HCT116 (cell line): ENCODE results near the gene C3orf22. TPM values are rescaled to one million over a fixed set of nuclear protein-coding genes. Genes with fewer than 3 reads are reported as not detected.

Experiments used
- ATAC-seq: fragments of 200-7000 bp; cut with Tn5 transposase; 2 replicates; pipeline ENCODE4 v1.9.1; 2020; ENCODE audit warnings: mild to moderate bottlenecking, moderate library complexity
- BruUV-seq: library from RNA; stranded (reverse); fragments of 400-500 nt; replicated peaks from 2 replicates; lab custom pipeline; 2021; lab: Mats Ljungman, UMichigan
- CTCF ChIA-PET: fragments of 300-600 bp; sonication (Branson Sonifier 250); formaldehyde crosslinking; loops from one replicate; lab custom pipeline; 2021; ENCODE audit warnings: antibody characterized with exemption; lab: Charles Lee
- POLR2A ChIA-PET: fragments of 300-600, 350-600 bp; sonication (Branson Sonifier 250); formaldehyde crosslinking; loops from one replicate; lab custom pipeline; 2021; ENCODE audit warnings: antibody characterized with exemption; lab: Charles Lee
- RAD21 ChIA-PET, 2 experiments: fragments of 300-600 bp; sonication (Branson Sonifier 250); formaldehyde crosslinking; loops; one replicate each; lab custom pipeline; 2023; ENCODE audit warnings: low total read pairs in 2 of 2; ENCODE audit not compliant: uncharacterized antibody in 2 of 2, unreplicated experiment in 2 of 2, low non-redundant PET in 1 of 2; lab: Charles Lee
- DNase-seq: peaks from one replicate; pipeline ENCODE4 v3.0.0-alpha.2; 2010; ENCODE audit warnings: low read depth, low spot score
- H2AFZ ChIP-seq: fragments of 200-600 bp; shearing (Covaris generic), sonication (generic); 2 replicates; pipeline ENCODE4 v1.6.1; 2017; ENCODE audit warnings: low read depth, mixed run types, mixed read lengths, antibody characterized with exemption, low read length; ENCODE audit not compliant: poor library complexity, severe bottlenecking
- H3K27ac ChIP-seq: 2 replicates; pipeline ENCODE4 v1.5.1; 2012; ENCODE audit warnings: low read depth, low read length
- H3K27me3 ChIP-seq: fragments of 200-600 bp; sonication (generic); 2 replicates; pipeline ENCODE4 v1.6.1; 2016; ENCODE audit warnings: mixed run types, low read length, mixed read lengths; ENCODE audit not compliant: insufficient read depth
- H3K36me3 ChIP-seq, 2 experiments: fragments of 200-500 bp in 1 of 2; fragments of 200-600 bp in 1 of 2; sonication (Bioruptor generic) in 1 of 2; sonication (generic) in 1 of 2; 2 replicates each; pipeline versions ENCODE4 v1.5.1 to v1.6.1; 2014 to 2016; ENCODE audit warnings: low read length in 2 of 2, inconsistent platforms in 1 of 2, mixed read lengths in 1 of 2, mixed run types in 1 of 2; ENCODE audit not compliant: insufficient read depth in 2 of 2, control insufficient read depth in 1 of 2
- H3K4me1 ChIP-seq, 2 experiments: fragments of 200-600 bp in 1 of 2; sonication (generic) in 1 of 2; 2 replicates each; pipeline versions ENCODE4 v1.5.1 to v1.6.1; 2012 to 2017; ENCODE audit warnings: low read length in 2 of 2, inconsistent platforms in 1 of 2, mild to moderate bottlenecking in 1 of 2, mixed read lengths in 1 of 2, mixed run types in 1 of 2, moderate library complexity in 1 of 2; ENCODE audit not compliant: insufficient read depth in 2 of 2, control insufficient read depth in 1 of 2
- H3K4me2 ChIP-seq: fragments of 200-600 bp; sonication (generic); 2 replicates; pipeline ENCODE4 v1.6.1; 2017; ENCODE audit warnings: mixed run types, low read length, mixed read lengths
- H3K4me3 ChIP-seq, 2 experiments: fragments of 200-600 bp in 1 of 2; sonication (generic) in 1 of 2; replicated peaks in 1 of 2; 2 replicates each; pipeline ENCODE4 v1.5.1; 2011 to 2016; ENCODE audit warnings: low read length in 2 of 2, control low read depth in 1 of 2, low read depth in 1 of 2, mild to moderate bottlenecking in 1 of 2, mixed read lengths in 1 of 2, mixed run types in 1 of 2
- H3K79me2 ChIP-seq: fragments of 200-600 bp; sonication (generic); 2 replicates; pipeline ENCODE4 v1.6.1; 2017; ENCODE audit warnings: mild to moderate bottlenecking, mixed run types, low read length, moderate library complexity, mixed read lengths; ENCODE audit not compliant: insufficient read depth
- H3K9ac ChIP-seq: fragments of 200-600 bp; sonication (generic); 2 replicates; pipeline ENCODE4 v1.6.1; 2016; ENCODE audit warnings: low read length, mixed read lengths
- H3K9me2 ChIP-seq: fragments of 200-600 bp; sonication (generic), shearing (Covaris generic); 2 replicates; pipeline ENCODE4 v1.6.1; 2017; ENCODE audit warnings: mixed run types, mild to moderate bottlenecking, moderate library complexity; ENCODE audit not compliant: insufficient read depth
- H3K9me3 ChIP-seq, 2 experiments: fragments of 200-500 bp in 1 of 2; fragments of 200-600 bp in 1 of 2; sonication (Bioruptor generic) in 1 of 2; sonication (generic) in 1 of 2; 2 replicates each; pipeline ENCODE4 v1.6.1; 2014 to 2017; ENCODE audit warnings: low read length in 2 of 2, mixed read lengths in 2 of 2, inconsistent platforms in 1 of 2, low read depth in 1 of 2, mild to moderate bottlenecking in 1 of 2, mixed run types in 1 of 2, moderate library complexity in 1 of 2; ENCODE audit not compliant: control insufficient read depth in 1 of 2, insufficient read depth in 1 of 2
- H4K20me1 ChIP-seq: fragments of 200-600 bp; sonication (generic), shearing (Covaris generic); 2 replicates; pipeline ENCODE4 v1.6.1; 2017; ENCODE audit warnings: mixed run types, mild to moderate bottlenecking, moderate library complexity; ENCODE audit not compliant: insufficient read depth
- ATF3 ChIP-seq: IDR thresholded peaks from 2 replicates; pipeline ENCODE4 v1.6.1; 2012
- CBX3 ChIP-seq: IDR thresholded peaks from 2 replicates; pipeline ENCODE4 v1.6.1; 2012; ENCODE audit warnings: low read depth
- CEBPB ChIP-seq: IDR thresholded peaks from 2 replicates; pipeline ENCODE4 v1.6.1; 2012; ENCODE audit warnings: low read depth
- ELF1 ChIP-seq: IDR thresholded peaks from 2 replicates; pipeline ENCODE4 v1.6.1; 2012; ENCODE audit warnings: low read depth, borderline replicate concordance
- EZH2 ChIP-seq: fragments of 200-600 bp; sonication (generic); IDR thresholded peaks from 2 replicates; pipeline ENCODE4 v1.6.1; 2017; ENCODE audit warnings: antibody characterized with exemption, mixed run types
- JUND ChIP-seq: IDR thresholded peaks from 2 replicates; pipeline ENCODE4 v1.6.1; 2012
- POLR2A ChIP-seq: IDR thresholded peaks from 2 replicates; pipeline ENCODE4 v1.7.0; 2011; ENCODE audit warnings: borderline replicate concordance; ENCODE audit not compliant: insufficient read depth, insufficient read length; ENCODE audit errors: extremely low read depth
- POLR2AphosphoS5 ChIP-seq: IDR thresholded peaks from 2 replicates; pipeline ENCODE4 v1.6.1; 2011; ENCODE audit warnings: mild to moderate bottlenecking, low read depth, low read length, moderate library complexity
- REST ChIP-seq: IDR thresholded peaks from 2 replicates; pipeline ENCODE4 v1.6.1; 2012; ENCODE audit warnings: low read depth
- SIN3A ChIP-seq: IDR thresholded peaks from 2 replicates; pipeline ENCODE4 v1.6.1; 2012; ENCODE audit warnings: low read depth
- SP1 ChIP-seq: IDR thresholded peaks from 2 replicates; pipeline ENCODE4 v1.6.1; 2012; ENCODE audit warnings: low read depth
- TCF7L2 ChIP-seq: IDR thresholded peaks from 2 replicates; pipeline ENCODE4 v1.7.0; 2011; ENCODE audit warnings: borderline replicate concordance, inconsistent platforms; ENCODE audit not compliant: insufficient read depth, insufficient read length; ENCODE audit errors: extremely low read depth
- ZBTB33 ChIP-seq: IDR thresholded peaks from 2 replicates; pipeline ENCODE4 v1.6.1; 2011; ENCODE audit warnings: mild to moderate bottlenecking, low read length, moderate library complexity; ENCODE audit not compliant: insufficient replicate concordance; ENCODE audit errors: extremely low read depth
- ZFX ChIP-seq: fragments of 450-650 bp; IDR thresholded peaks from 2 replicates; pipeline ENCODE4 v1.6.1; 2017
- ZNF274 ChIP-seq: fragments of 200-500 bp; sonication (Bioruptor generic); IDR thresholded peaks from 2 replicates; pipeline ENCODE4 v1.6.1; 2014; ENCODE audit warnings: mild to moderate bottlenecking, low read depth, low read length, inconsistent platforms
- intact Hi-C: fragments of 100-400 bp; cut with micrococcal nuclease; formaldehyde crosslinking; loops from 2 replicates; pipeline ENCODE4 v1.10.0; 2022
- total RNA-seq: library from RNA; stranded (reverse); gene quantifications from one replicate; pipeline ENCODE4 v1.2.1, GENCODE V29; 2021; ENCODE audit not compliant: unreplicated experiment

The C3orf22 gene
- total RNA-seq, 1 experiment from 2014 or later = not detected

- Histone ChIP-seq H3K4me3 (no peak overlapping the region), H3K27ac (no peak overlapping the region), H3K4me2 (no peak overlapping the region), H3K79me2 (no peaks in the 10 kb centered on the region), H3K9me3 (no peaks in the 10 kb centered on the region), H3K9me2 (no peaks in the 10 kb centered on the region), H3K27me3 (no peaks in the 10 kb centered on the region), H2AFZ (no peak overlapping the region), H3K36me3 (no peaks in the 10 kb centered on the region), H4K20me1 (no peaks in the 10 kb centered on the region), H3K9ac (no peak overlapping the region), H3K4me1 (no peaks in the 10 kb centered on the region)
- ATAC-seq (no peak), DNase-seq (no peak)
- intact Hi-C loops = no loop called here
- ChIA-PET RAD21 (no interaction called here), CTCF (no interaction called here), POLR2A (no interaction called here)
- TF ChIP-seq ZFX (no peak), TCF7L2 (no peak), ZBTB33 (no peak), ELF1 (no peak), POLR2A (no peak), CEBPB (no peak), REST (no peak), JUND (no peak), SP1 (no peak), ZNF274 (no peak), CBX3 (no peak), SIN3A (no peak), POLR2AphosphoS5 (no peak), EZH2 (no peak), ATF3 (no peak)
- BruUV-seq = no TSS peak
These were observed 18.5 kb upstream of the C3orf22 start for GRCh38 chr3:126577261-126577660.
